Stimulated activated naive CD8-positive, alpha-beta T cell treated with anti-CD3 and anti-CD28 coated beads, Interleukin-15, Interleukin-2, amounts not matched to agents 100 ng/mL and 50 ng/mL, for 24 hours (primary cell): ENCODE results near the gene OR51G2.

ENCODE experiments used
- H3K27ac Mint-ChIP-seq: one replicate; pipeline ENCODE4 v1.8.0; 2021; ENCODE audit warnings: mild to moderate bottlenecking, mixed read lengths
- H3K27me3 Mint-ChIP-seq: one replicate; pipeline ENCODE4 v1.8.0; 2021; ENCODE audit warnings: mixed read lengths
- H3K36me3 Mint-ChIP-seq: one replicate; pipeline ENCODE4 v1.8.0; 2021; ENCODE audit warnings: low read depth, mixed read lengths
- H3K4me1 Mint-ChIP-seq: one replicate; pipeline ENCODE4 v1.8.0; 2021; ENCODE audit warnings: low read depth, mixed read lengths
- H3K4me3 Mint-ChIP-seq: one replicate; pipeline ENCODE4 v1.8.0; 2021; ENCODE audit warnings: mild to moderate bottlenecking, mixed read lengths
- H3K9me3 Mint-ChIP-seq: one replicate; pipeline ENCODE4 v1.8.0; 2021; ENCODE audit warnings: mixed read lengths

OR51G2 gene

DNA sequence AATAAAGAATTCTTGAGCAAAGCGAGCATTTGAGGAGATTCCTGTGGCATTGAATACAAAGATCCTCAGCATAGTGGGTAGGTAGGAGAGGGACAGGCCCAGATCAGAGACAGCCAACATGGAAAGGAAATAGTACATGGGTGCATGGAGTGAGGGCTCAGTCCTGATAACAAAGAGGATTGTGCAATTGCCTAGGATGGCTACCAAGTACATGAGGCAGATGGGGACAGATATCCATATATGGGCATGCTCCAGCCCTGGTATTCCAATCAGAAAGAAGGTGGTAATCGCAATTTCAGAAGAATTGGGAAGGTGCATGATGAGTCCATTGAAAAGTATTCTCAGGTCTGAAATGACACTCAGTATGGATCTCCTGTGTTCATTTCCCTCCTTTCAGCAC, 28.9 kb downstream of the OR51G2 start:
- no peaks in the 10 kb centered on the region for H3K4me1 Mint-ChIP-seq
- peaks cover 4% of the 10 kb centered on the region for H3K9me3 Mint-ChIP-seq
- no peaks in the 10 kb centered on the region for H3K36me3 Mint-ChIP-seq
- no peak overlapping the region for H3K27ac Mint-ChIP-seq
- H3K4me3 Mint-ChIP-seq: no peak overlapping the region
- H3K27me3 Mint-ChIP-seq: peaks cover 11% of the 10 kb centered on the region

DNA sequence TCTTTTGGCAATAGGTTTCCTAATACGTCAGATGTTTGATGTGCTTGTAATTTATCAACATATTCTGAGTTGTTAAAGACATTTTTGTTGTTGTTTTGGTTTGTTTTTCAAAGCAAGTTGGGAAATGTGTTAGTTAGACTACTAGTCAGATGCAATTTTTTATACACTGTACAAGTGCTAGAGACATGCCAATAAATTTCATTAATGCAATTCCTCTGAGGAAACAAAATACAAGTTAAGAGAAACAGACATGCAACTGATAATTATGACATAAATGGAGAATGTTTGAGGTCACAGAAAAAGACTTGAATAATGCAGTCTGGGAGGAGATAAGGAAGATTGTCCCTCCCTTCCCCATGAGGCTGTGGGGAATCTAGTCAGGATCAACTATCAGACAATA, 31.6 kb downstream of the OR51G2 start:
- peaks cover 7% of the 10 kb centered on the region for H3K27me3 Mint-ChIP-seq
- no peaks in the 10 kb centered on the region for H3K4me1 Mint-ChIP-seq
- H3K4me3 Mint-ChIP-seq: no peak overlapping the region
- H3K36me3 Mint-ChIP-seq: no peaks in the 10 kb centered on the region
- H3K9me3 Mint-ChIP-seq: peaks cover 4% of the 10 kb centered on the region
- no peak overlapping the region for H3K27ac Mint-ChIP-seq

DNA sequence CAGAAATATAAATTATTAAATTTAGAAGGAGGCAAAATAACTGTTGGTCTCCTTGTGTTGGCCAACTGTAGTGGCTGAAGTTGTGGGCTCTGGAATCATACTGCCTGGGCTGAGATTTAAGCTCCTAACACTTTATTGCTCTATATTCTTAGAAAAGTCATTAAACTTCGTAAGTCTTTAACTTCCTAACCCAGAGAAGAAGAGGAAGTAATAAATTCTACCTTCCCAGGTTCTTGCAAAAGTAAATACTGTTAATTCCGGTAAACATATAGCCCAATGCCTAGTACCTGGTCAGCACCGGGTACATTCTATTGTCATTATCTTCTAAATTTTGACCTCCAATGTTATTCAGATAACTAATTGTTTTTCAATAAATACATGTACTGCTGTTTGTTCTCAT, 33.0 kb downstream of the OR51G2 start:
- H3K4me1 Mint-ChIP-seq: no peaks in the 10 kb centered on the region
- H3K27ac Mint-ChIP-seq: no peak overlapping the region
- H3K9me3 Mint-ChIP-seq: peaks cover 4% of the 10 kb centered on the region
- peaks cover 4% of the 10 kb centered on the region for H3K27me3 Mint-ChIP-seq
- H3K36me3 Mint-ChIP-seq: no peaks in the 10 kb centered on the region
- no peak overlapping the region for H3K4me3 Mint-ChIP-seq

DNA sequence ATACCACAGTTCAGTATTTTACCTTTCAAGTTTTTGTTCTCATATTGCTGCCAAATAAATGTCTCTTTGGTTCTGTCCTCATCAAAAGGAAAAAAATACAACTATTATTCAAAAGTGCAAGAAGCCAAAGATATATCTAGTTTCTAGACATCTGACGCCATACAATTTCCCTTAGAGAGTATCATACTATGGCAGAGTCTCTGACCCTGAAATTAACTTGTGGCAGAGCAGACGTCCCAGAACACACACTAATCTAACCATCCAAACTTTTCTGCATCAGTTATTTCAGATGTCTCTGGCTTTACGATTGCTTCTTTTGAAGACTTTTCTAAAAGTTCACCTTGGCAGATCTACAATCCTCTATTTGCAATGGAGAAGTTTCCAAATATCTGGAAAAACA, 34.8 kb downstream of the OR51G2 start:
- no peaks in the 10 kb centered on the region for H3K4me1 Mint-ChIP-seq
- H3K27me3 Mint-ChIP-seq: peaks cover 4% of the 10 kb centered on the region
- no peak overlapping the region for H3K4me3 Mint-ChIP-seq
- H3K36me3 Mint-ChIP-seq: no peaks in the 10 kb centered on the region
- no peak overlapping the region for H3K27ac Mint-ChIP-seq
- H3K9me3 Mint-ChIP-seq: peaks cover under 1% of the 10 kb centered on the region

DNA sequence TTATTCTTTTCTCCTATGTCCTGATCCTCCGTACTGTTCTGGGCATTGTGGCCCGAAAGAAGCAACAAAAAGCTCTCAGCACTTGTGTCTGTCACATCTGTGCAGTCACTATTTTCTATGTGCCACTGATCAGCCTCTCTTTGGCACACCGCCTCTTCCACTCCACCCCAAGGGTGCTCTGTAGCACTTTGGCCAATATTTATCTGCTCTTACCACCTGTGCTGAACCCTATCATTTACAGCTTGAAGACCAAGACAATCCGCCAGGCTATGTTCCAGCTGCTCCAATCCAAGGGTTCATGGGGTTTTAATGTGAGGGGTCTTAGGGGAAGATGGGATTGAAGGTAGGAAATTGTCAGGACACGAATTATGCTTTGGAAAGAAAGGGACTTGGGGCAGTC, 36.6 kb downstream of the OR51G2 start:
- Mint-ChIP-seq H3K27ac (no peak overlapping the region), H3K4me1 (no peaks in the 10 kb centered on the region), H3K4me3 (no peak overlapping the region), H3K9me3 (no peaks in the 10 kb centered on the region), H3K27me3 (peaks cover 1% of the 10 kb centered on the region), H3K36me3 (no peaks in the 10 kb centered on the region)

DNA sequence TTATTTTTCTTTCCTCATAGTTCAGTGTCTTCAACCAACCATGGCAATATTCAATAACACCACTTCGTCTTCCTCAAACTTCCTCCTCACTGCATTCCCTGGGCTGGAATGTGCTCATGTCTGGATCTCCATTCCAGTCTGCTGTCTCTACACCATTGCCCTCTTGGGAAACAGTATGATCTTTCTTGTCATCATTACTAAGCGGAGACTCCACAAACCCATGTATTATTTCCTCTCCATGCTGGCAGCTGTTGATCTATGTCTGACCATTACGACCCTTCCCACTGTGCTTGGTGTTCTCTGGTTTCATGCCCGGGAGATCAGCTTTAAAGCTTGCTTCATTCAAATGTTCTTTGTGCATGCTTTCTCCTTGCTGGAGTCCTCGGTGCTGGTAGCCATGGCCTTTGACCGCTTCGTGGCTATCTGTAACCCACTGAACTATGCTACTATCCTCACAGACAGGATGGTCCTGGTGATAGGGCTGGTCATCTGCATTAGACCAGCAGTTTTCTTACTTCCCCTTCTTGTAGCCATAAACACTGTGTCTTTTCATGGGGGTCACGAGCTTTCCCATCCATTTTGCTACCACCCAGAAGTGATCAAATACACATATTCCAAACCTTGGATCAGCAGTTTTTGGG, 37.2 kb downstream of the OR51G2 start, which contains the start of gene OR51T1:
Gene OR51T1 (plus strand): TSS at position 41 of the 641 bp plus-strand sequence. CDS start 0 bp downstream, at position 41.
- H3K36me3 Mint-ChIP-seq: no peaks in the 10 kb centered on the region
- no peaks in the 10 kb centered on the region for H3K4me1 Mint-ChIP-seq
- H3K27ac Mint-ChIP-seq: no peak within 1 kb of the TSS
- H3K27me3 Mint-ChIP-seq: no peaks in the 10 kb centered on the region
- H3K4me3 Mint-ChIP-seq: no peak within 1 kb of the TSS
- H3K9me3 Mint-ChIP-seq: no peaks in the 10 kb centered on the region

DNA sequence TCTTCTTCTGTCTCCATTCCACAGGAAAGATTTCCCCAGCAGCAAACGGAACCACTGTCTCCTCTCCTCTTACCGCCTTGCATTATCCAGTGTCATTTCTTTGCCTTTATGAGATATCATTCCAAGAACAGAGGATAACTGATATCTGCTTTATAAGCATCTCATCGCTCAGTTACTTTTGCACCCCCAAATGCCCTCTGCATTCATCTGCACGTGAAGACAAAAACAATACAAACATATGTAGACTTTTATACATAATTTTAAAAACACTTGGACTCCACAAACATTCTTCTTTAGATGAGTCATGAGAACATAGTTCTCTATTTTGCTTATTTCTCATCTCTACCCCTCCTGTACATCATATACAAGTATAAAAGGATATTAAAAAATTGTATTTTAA, 38.0 kb downstream of the OR51G2 start:
- Mint-ChIP-seq H3K27ac (no peak overlapping the region), H3K4me3 (no peak overlapping the region), H3K36me3 (no peaks in the 10 kb centered on the region), H3K4me1 (no peaks in the 10 kb centered on the region), H3K9me3 (no peaks in the 10 kb centered on the region), H3K27me3 (no peaks in the 10 kb centered on the region)

DNA sequence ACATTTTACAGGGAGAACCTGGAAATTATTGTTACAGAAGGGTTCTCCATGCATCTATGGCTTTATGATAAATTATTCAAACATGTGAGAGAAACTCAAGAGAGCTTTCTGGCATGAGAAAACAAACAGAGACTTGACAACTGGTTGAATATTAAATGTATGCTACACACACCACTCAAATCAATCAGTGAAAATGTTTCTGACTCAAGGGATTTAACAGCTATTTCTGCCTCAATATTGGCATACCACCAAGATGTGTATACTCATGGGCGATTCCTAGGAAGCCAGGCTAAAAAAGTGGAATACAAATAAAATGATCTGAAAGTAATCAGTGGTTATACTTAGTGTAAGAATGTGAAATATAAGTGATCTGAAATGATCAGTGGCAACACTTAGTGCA, 53.3 kb downstream of the OR51G2 start:
- no peaks in the 10 kb centered on the region for H3K27me3 Mint-ChIP-seq
- no peaks in the 10 kb centered on the region for H3K36me3 Mint-ChIP-seq
- H3K27ac Mint-ChIP-seq: no peak overlapping the region
- no peaks in the 10 kb centered on the region for H3K4me1 Mint-ChIP-seq
- no peaks in the 10 kb centered on the region for H3K9me3 Mint-ChIP-seq
- no peak overlapping the region for H3K4me3 Mint-ChIP-seq

DNA sequence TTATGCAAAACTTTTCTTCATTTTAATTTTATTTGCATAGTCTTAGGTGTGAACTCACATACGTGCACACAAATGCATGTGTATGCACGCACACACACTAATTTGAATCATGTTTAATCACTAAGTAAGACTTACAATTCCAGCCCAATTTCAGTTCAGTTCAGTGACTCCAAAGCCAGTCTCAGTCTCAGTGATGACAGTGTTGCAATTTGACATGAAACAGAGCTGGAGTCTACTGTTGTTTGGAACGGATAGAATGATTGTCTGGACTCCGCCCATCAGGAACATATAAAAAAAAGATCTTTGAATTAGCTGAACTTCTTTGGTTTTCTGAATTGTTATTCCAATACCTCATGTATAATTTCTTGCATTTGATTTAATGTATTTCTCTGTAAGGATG, 55.3 kb downstream of the OR51G2 start:
- H3K4me1 Mint-ChIP-seq: no peaks in the 10 kb centered on the region
- H3K9me3 Mint-ChIP-seq: no peaks in the 10 kb centered on the region
- H3K27me3 Mint-ChIP-seq: no peaks in the 10 kb centered on the region
- no peak overlapping the region for H3K27ac Mint-ChIP-seq
- H3K4me3 Mint-ChIP-seq: no peak overlapping the region
- H3K36me3 Mint-ChIP-seq: no peaks in the 10 kb centered on the region
